Activated naive CD4-positive, alpha-beta T cell treated with anti-CD3 and anti-CD28 coated beads for 36 hours (primary cell): ENCODE data around the gene PMAIP1. TPM values are rescaled to one million over a fixed set of nuclear protein-coding genes. Genes with fewer than 3 reads are reported as not detected.
A peak's percentile ranks its signal among the peaks of the same experiment; 100 is the strongest.

Experiments
- CTCF ChIA-PET: fragments of 350-600 bp; sonication (Branson Sonifier 250); formaldehyde crosslinking; loops from one replicate; lab custom pipeline; 2021; ENCODE audit warnings: antibody characterized with exemption; lab: Charles Lee
- DNase-seq: peaks from one replicate; pipeline ENCODE4 v3.0.0-alpha.2; 2020
- H3K27ac Mint-ChIP-seq: one replicate; pipeline ENCODE4 v1.8.0; 2021; ENCODE audit warnings: mild to moderate bottlenecking, mixed read lengths
- H3K27me3 Mint-ChIP-seq: one replicate; pipeline ENCODE4 v1.8.0; 2021; ENCODE audit warnings: low read depth, mixed read lengths
- H3K36me3 Mint-ChIP-seq: one replicate; pipeline ENCODE4 v1.8.0; 2021; ENCODE audit warnings: low read depth, mixed read lengths
- H3K4me1 Mint-ChIP-seq: one replicate; pipeline ENCODE4 v1.8.0; 2021; ENCODE audit warnings: low read depth, mixed read lengths
- H3K4me3 Mint-ChIP-seq: one replicate; pipeline ENCODE4 v1.8.0; 2021; ENCODE audit warnings: mild to moderate bottlenecking, moderate library complexity, mixed read lengths
- H3K9me3 Mint-ChIP-seq: one replicate; pipeline ENCODE4 v1.8.0; 2021; ENCODE audit warnings: mixed read lengths
- intact Hi-C: fragments of 100-400 bp; cut with micrococcal nuclease; formaldehyde crosslinking; loops from one replicate; pipeline ENCODE4 v1.15.1; 2023
- total RNA-seq, 2 experiments: library from RNA; stranded (reverse); gene quantifications; one replicate each; pipeline ENCODE4 v1.2.3, GENCODE V29; 2021

PMAIP1 gene
- total RNA-seq, 2 experiments from 2014 or later, result 132 to 141 TPM

DNA sequence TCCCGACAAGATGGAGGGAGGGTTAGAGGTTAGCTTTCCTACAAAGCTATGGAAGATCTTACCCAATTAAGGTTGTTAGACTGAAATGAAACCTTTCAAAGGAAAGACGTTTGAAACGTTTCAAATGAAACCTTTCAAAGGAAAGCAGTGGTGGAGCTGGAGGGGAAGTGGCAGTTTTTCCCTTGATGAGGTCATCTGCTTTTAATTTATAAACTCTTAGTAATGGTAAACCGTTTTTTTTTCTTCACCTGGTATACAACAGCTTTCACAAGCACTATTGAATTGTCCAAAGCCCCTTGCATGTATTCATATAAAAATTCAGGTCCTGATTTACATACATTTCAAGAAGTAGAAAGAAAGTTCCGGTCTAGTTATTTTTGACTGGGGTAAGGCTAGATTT lies 7.4 kb downstream of the PMAIP1 start:
- H3K9me3 Mint-ChIP-seq, result no peaks in the 10 kb centered on the region
- H3K27ac Mint-ChIP-seq, result peak overlapping the region; percentile 80
- peaks cover 22% of the 10 kb centered on the region for H3K36me3 Mint-ChIP-seq
- CTCF ChIA-PET, result interaction anchor here (0.7 kb wide), 1 partner anchor 89 kb away, joined by 3 read pairs; no protein-coding TSS in a partner anchor
- peak overlapping the region; percentile 7 for H3K4me3 Mint-ChIP-seq
- peaks cover 62% of the 10 kb centered on the region for H3K4me1 Mint-ChIP-seq
- DNase-seq, result peak; percentile 36
- no peaks in the 10 kb centered on the region for H3K27me3 Mint-ChIP-seq
- intact Hi-C loops, result loop anchor here (1.0 kb wide), 2 partner anchors 20 to 22 kb away; no protein-coding TSS in a partner anchor

DNA sequence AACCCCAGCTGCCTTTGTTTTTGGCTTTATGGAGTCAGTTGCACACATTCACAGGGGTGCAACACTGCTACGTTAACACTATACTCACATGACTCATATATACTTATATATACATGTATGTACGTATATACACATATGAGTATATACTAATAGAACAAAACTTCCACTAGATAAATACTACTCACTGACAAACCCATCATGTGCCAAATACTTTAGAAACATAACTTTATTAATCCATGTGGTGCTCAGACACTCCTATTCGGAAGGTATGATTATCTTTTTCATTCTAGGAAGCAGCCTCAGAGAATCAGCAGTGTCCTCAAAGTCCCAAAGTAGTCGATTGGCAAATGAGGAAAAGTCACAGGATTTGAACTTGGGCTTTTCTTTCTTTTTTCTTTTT lies 7.9 kb downstream of the PMAIP1 start:
- Mint-ChIP-seq H3K9me3 (no peaks in the 10 kb centered on the region), H3K4me3 (no peak overlapping the region)
- intact Hi-C loops, result loop anchor here (1.0 kb wide), 2 partner anchors 20 to 22 kb away; no protein-coding TSS in a partner anchor

DNA sequence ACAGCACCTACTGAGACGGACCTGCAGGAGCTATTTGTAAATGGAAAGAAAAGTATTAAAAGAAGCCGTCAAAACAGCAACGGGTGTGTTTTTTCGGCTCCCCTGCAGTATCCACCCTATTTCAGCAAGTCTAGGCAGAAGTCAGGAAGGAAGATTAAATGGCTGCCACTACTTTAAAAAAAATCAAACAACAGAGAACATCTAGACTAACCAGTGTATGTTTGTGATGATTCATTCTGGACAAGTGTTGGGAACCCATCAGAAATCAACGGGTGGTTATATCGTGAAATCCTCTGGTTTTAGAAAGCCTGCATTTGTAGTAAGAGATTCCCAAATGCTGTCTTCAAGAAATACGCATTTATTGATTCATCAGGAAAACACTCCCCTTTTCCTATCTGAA lies 9.0 kb downstream of the PMAIP1 start:
- H3K9me3 Mint-ChIP-seq, result no peaks in the 10 kb centered on the region
- H3K27ac Mint-ChIP-seq, result no peak overlapping the region
- intact Hi-C loops, result no loop called here
- H3K27me3 Mint-ChIP-seq, result no peaks in the 10 kb centered on the region
- no peak for DNase-seq
- H3K4me3 Mint-ChIP-seq, result no peak overlapping the region
- peaks cover 10% of the 10 kb centered on the region for H3K36me3 Mint-ChIP-seq
- H3K4me1 Mint-ChIP-seq, result peaks cover 50% of the 10 kb centered on the region
- CTCF ChIA-PET, result no interaction called here

More for the DNA sequence above, 7.9 kb downstream of the PMAIP1 start:
- Mint-ChIP-seq H3K36me3 (peaks cover 17% of the 10 kb centered on the region), H3K27me3 (no peaks in the 10 kb centered on the region), H3K4me1 (peaks cover 58% of the 10 kb centered on the region), H3K27ac (peak overlapping the region; percentile 80)
- DNase-seq, result no peak
- CTCF ChIA-PET, result interaction anchor here (0.7 kb wide), 1 partner anchor 89 kb away, joined by 3 read pairs; no protein-coding TSS in a partner anchor

DNA sequence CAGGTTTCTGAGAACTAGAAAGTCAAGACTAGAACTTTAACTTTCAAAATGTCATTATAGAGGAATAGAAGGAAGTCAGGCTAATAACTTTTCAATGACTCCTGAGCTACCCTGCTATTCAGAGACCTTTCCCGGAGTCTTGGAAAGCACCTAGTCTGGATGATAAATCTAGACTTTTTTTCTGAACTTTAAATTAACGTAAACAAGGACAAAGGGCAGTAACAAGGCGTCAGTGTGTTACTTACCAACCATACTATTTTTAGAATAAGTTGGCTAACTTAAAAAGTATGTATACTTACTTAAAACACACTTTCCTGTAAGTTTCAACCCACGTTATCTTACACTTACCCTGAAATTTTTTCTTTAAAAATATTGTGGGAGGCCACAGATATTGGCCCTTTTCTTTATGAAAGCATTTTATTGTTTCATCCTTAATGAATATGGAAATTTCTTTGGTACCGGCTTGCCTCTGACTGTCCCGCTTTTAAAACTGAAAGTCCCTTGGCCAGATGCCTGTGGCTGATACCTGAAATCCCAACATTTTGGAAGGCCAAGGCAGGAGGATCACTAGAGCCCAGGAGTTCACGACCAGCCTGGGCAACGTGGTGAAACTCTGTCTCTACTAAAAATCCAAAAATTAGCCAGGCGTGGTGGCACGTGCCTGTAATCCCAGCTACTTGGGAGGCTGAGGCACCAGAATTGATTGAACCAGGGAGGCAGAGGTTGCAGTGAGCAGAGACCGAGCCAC lies 9.7 kb downstream of the PMAIP1 start:
- no peak for DNase-seq
- intact Hi-C loops, result no loop called here
- Mint-ChIP-seq H3K9me3 (no peaks in the 10 kb centered on the region), H3K36me3 (peaks cover 4% of the 10 kb centered on the region), H3K4me3 (no peak overlapping the region), H3K27ac (no peak overlapping the region), H3K27me3 (no peaks in the 10 kb centered on the region), H3K4me1 (peaks cover 45% of the 10 kb centered on the region)
- CTCF ChIA-PET, result no interaction called here

DNA sequence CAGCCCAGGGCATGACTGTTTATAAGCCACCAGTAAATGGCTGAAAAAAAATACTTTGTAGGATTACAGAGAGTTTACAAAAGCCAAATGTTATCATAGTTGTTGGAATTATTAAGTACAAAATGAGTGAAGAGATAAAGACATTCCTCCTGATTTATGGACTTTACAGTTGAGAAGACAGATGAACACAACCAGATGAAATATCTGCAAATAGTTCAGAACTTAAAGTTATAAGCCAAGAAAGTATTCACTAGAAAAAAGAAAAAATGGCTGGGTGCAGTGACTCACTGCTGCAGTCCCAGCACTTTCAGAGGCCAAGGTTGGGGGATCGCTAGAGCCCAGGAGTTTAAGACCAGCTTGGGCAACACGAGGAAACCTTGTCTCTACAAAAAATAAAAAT lies 11.2 kb downstream of the PMAIP1 start:
- CTCF ChIA-PET, result interaction anchor here (0.6 to 0.9 kb wide), 3 partner anchors 72 to 78 kb away, joined by 3 to 5 read pairs (median 4); no protein-coding TSS in a partner anchor
- H3K36me3 Mint-ChIP-seq, result no peaks in the 10 kb centered on the region
- no peaks in the 10 kb centered on the region for H3K9me3 Mint-ChIP-seq
- peaks cover 32% of the 10 kb centered on the region for H3K4me1 Mint-ChIP-seq
- no peaks in the 10 kb centered on the region for H3K27me3 Mint-ChIP-seq
- no peak overlapping the region for H3K4me3 Mint-ChIP-seq
- no peak for DNase-seq
- no peak overlapping the region for H3K27ac Mint-ChIP-seq
- intact Hi-C loops, result no loop called here

DNA sequence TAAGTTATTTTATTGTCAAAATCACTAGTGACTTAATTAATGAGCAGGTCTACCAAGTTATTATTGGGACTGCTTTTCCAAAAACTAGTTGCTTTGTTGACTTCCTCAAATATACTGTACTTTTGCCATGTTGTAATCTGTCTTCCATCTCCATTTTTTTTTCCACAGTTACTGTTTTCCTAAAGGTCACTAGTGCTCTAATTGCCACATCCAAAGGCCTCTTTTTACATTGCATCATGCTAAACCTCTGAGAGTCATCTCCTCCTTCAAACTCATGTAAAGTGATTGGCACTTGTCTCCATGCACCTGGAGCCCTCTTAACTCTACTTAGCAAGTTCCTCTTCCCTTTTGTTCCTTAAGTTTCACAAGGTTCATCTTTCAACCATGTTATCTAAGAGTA lies 11.8 kb downstream of the PMAIP1 start:
- no peak overlapping the region for H3K27ac Mint-ChIP-seq
- H3K4me1 Mint-ChIP-seq, result peaks cover 26% of the 10 kb centered on the region
- CTCF ChIA-PET, result no interaction called here
- no peak for DNase-seq
- intact Hi-C loops, result no loop called here
- H3K9me3 Mint-ChIP-seq, result no peaks in the 10 kb centered on the region
- no peaks in the 10 kb centered on the region for H3K27me3 Mint-ChIP-seq
- H3K4me3 Mint-ChIP-seq, result no peak overlapping the region
- H3K36me3 Mint-ChIP-seq, result no peaks in the 10 kb centered on the region

DNA sequence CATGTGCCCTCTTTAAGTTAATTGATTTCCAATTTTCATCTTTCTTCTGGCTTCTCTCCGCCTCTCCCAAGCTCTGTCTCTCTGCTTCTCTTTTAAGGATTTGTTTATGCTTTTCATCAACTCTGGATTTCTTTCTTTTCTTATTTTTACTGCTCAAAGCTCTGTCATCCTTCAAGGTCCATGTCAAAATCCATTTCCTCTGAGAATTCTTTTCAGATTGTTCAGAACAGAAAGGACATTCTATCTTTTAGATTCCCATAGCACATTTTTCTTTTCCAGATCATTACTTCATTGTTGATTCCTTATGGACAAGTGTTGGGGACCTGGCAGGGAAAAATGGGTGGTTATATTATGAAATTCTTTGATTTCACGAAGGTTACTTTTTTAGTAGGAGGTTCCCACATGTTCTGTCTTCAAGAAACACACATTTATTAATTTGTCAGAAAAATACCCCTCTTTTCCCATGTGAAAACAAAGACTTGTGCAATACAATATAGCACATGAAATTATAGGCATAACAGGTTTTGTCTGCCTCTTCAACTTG lies 12.3 kb downstream of the PMAIP1 start:
- no peak overlapping the region for H3K27ac Mint-ChIP-seq
- CTCF ChIA-PET, result interaction anchor here (0.6 kb wide), 1 partner anchor 65 kb away, joined by 3 read pairs; no protein-coding TSS in a partner anchor

DNA sequence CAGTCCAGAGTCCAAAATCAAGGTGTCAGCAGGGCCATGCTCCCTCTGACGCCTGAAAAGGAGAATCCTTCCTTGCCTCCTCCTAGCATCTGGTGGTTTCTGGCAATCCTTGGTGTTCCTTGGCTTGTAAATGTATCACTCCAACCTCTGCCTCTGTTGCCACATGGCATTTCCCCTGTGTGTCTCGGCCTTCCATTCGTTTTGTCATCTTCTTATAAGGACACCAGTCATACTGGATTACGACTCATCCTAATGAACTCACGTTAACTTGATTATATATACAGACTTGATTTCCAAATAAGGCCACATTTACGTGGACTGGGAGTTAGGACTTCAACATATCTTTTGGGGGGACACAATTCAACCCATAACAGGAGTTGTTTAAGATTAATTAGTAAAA lies 15.8 kb downstream of the PMAIP1 start:
- no peaks in the 10 kb centered on the region for H3K9me3 Mint-ChIP-seq
- no peak overlapping the region for H3K27ac Mint-ChIP-seq
- H3K4me1 Mint-ChIP-seq, result peaks cover 22% of the 10 kb centered on the region
- H3K36me3 Mint-ChIP-seq, result no peaks in the 10 kb centered on the region
- intact Hi-C loops, result no loop called here
- CTCF ChIA-PET, result interaction anchor here (0.7 kb wide), 1 partner anchor 173 kb away, joined by 3 read pairs; no protein-coding TSS in a partner anchor
- H3K4me3 Mint-ChIP-seq, result no peak overlapping the region
- H3K27me3 Mint-ChIP-seq, result no peaks in the 10 kb centered on the region
- no peak for DNase-seq

More for the DNA sequence above, 12.3 kb downstream of the PMAIP1 start:
- no peak for DNase-seq
- Mint-ChIP-seq H3K27me3 (no peaks in the 10 kb centered on the region), H3K36me3 (no peaks in the 10 kb centered on the region), H3K4me1 (peaks cover 21% of the 10 kb centered on the region), H3K4me3 (no peak overlapping the region), H3K9me3 (no peaks in the 10 kb centered on the region)
- intact Hi-C loops, result no loop called here

DNA sequence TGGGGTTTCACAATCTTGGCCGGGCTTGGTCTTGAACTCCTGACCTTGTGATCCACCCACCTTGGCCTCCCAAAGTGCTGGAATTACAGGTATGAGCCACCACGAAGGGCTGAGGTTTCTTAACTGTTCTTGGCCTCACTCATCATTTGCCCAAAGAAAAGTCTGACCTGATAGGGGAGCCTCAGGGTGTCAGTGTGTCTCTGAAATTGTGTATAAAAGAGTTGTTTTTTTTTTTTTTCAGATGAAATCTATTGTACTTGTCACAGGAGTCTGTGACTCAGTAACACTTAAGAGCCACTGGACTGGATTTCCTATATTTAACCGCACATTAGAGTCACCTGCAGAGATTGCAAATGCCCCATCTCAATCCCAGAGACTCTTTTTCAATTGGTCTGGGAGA lies 16.9 kb downstream of the PMAIP1 start:
- Mint-ChIP-seq H3K9me3 (no peaks in the 10 kb centered on the region), H3K27me3 (no peaks in the 10 kb centered on the region), H3K4me3 (no peak overlapping the region), H3K4me1 (peaks cover 22% of the 10 kb centered on the region), H3K27ac (no peak overlapping the region), H3K36me3 (no peaks in the 10 kb centered on the region)
- CTCF ChIA-PET, result interaction anchor here (2.0 kb wide), 1 partner anchor 10 kb away, joined by 4 read pairs; no protein-coding TSS in a partner anchor
- intact Hi-C loops, result loop anchor here (1.0 kb wide), 2 partner anchors 14 to 34 kb away; no protein-coding TSS in a partner anchor
- no peak for DNase-seq

DNA sequence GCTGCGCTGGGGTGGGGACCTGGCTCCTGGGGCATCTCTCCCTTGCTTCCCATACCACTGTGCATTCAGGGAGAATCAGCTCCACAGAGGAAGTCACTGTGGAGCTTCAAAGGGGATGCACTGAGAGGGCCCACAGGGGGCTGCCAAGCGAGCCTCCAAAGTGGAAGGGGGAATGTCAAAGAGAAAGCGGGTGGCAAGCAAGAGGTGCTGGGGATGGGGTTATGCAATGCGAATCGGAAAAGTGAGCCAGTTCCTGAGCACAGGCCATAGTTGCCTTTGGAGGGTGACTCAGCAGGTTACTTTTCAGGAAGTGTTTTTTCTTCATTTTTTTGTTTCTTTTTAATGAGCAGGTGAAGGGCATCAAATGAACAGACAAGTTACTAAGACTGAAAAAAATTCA lies 17.6 kb downstream of the PMAIP1 start:
- intact Hi-C loops, result loop anchor here (1.0 kb wide), 2 partner anchors 15 to 33 kb away; no protein-coding TSS in a partner anchor
- no peaks in the 10 kb centered on the region for H3K27me3 Mint-ChIP-seq

DNA sequence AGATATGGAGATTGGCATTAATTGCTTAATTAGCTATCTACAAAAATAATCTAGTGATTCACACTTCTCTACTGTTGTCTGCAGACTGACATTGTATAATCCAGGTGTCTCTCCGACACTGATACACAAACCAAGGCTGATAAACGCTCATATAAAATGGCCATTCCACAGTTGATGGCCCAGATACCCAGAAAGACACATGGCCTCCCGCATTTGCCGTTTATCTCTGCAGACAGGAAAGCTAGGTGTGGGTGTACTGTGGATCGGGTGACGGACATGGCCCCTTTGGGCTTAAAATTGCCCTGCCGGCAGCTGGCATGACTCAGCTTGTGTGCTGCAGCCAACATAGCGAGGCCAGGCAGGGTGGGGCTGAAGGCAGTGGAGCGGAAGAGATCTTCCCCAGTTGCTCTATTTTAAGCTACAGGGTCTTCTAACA lies 18.5 kb downstream of the PMAIP1 start:
- H3K27me3 Mint-ChIP-seq, result no peaks in the 10 kb centered on the region
- no peak overlapping the region for H3K4me3 Mint-ChIP-seq
- peaks cover 29% of the 10 kb centered on the region for H3K4me1 Mint-ChIP-seq
- H3K9me3 Mint-ChIP-seq, result no peaks in the 10 kb centered on the region
- intact Hi-C loops, result no loop called here
- no peak overlapping the region for H3K27ac Mint-ChIP-seq
- CTCF ChIA-PET, result interaction anchor here (0.7 to 2.0 kb wide), 3 partner anchors 9 to 1986 kb away, joined by 3 to 4 read pairs (median 3); no protein-coding TSS in a partner anchor
- DNase-seq, result peak; percentile 35
- no peaks in the 10 kb centered on the region for H3K36me3 Mint-ChIP-seq

More for the DNA sequence above, 17.6 kb downstream of the PMAIP1 start:
- peak; percentile 48 for DNase-seq
- Mint-ChIP-seq H3K27ac (no peak overlapping the region), H3K4me3 (no peak overlapping the region), H3K9me3 (no peaks in the 10 kb centered on the region), H3K4me1 (peaks cover 24% of the 10 kb centered on the region), H3K36me3 (no peaks in the 10 kb centered on the region)
- CTCF ChIA-PET, result interaction anchor here (2.0 kb wide), 1 partner anchor 10 kb away, joined by 4 read pairs; no protein-coding TSS in a partner anchor

DNA sequence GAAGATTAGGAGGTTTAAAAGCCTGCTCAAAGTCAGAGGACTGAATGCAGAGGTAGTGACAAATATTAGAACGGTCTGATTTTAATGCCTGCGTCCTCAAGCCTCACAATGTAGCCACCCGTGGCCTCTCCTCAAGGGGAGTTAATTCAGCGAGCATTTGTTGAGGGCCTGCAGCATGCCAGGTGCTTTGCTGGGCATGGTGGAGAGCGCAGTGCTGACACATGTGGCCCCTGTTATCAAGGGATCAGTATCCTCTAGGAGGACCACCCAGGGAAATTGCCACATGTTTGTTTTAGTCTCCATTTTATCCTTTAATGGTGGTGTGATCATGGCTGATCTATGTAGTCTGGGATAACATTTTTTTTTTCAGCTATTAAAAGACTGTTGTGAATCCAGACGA lies 19.2 kb downstream of the PMAIP1 start:
- no peak overlapping the region for H3K27ac Mint-ChIP-seq
- H3K9me3 Mint-ChIP-seq, result no peaks in the 10 kb centered on the region
- CTCF ChIA-PET, result interaction anchor here (0.6 to 1.2 kb wide), 3 partner anchors 69 to 1985 kb away, joined by 3 to 5 read pairs (median 3); no protein-coding TSS in a partner anchor
- no peaks in the 10 kb centered on the region for H3K27me3 Mint-ChIP-seq
- DNase-seq, result no peak
- intact Hi-C loops, result no loop called here
- H3K4me1 Mint-ChIP-seq, result peaks cover 34% of the 10 kb centered on the region
- no peaks in the 10 kb centered on the region for H3K36me3 Mint-ChIP-seq
- H3K4me3 Mint-ChIP-seq, result no peak overlapping the region
